K562 (cell line): ENCODE results near the gene EML2. TPM values are rescaled to one million over a fixed set of nuclear protein-coding genes. Genes with fewer than 3 reads are reported as not detected.

Source experiments
- ATF1 ChIP-seq, 2 experiments: fragments of 450-650 bp in 1 of 2; IDR thresholded peaks; 2 replicates each; pipeline ENCODE4 v1.6.1; 2016; ENCODE audit warnings: missing compliant biosample characterization in 1 of 2, missing genetic modification characterization in 1 of 2
- CREB5 ChIP-seq: fragments of 250-450 bp; sonication (Bioruptor Pico); IDR thresholded peaks from 2 replicates; pipeline ENCODE4 v1.5.0; 2020; ENCODE audit warnings: mild to moderate bottlenecking
- CTCFL ChIP-seq: IDR thresholded peaks from 2 replicates; pipeline ENCODE4 v1.6.1; 2011; ENCODE audit warnings: borderline replicate concordance, low read depth, mild to moderate bottlenecking, moderate library complexity, low read length; ENCODE audit not compliant: insufficient read depth, poor library complexity, severe bottlenecking
- E2F5 ChIP-seq: sonication (generic); formaldehyde crosslinking; IDR thresholded peaks from 2 replicates; pipeline ENCODE4 v1.8.0; 2022; ENCODE audit warnings: mild to moderate bottlenecking, missing genetic modification reagents
- EP400 ChIP-seq: fragments of 450-650 bp; IDR thresholded peaks from 2 replicates; pipeline ENCODE4 v1.6.1; 2017; ENCODE audit warnings: antibody characterized with exemption, mild to moderate bottlenecking, moderate library complexity
- FOXP4 ChIP-seq: sonication (generic); formaldehyde crosslinking; IDR thresholded peaks from 2 replicates; pipeline ENCODE4 v1.8.0; 2022; ENCODE audit warnings: mild to moderate bottlenecking, missing genetic modification reagents, borderline replicate concordance
- JUND ChIP-seq, 2 experiments: IDR thresholded peaks; 2 replicates in 1 of 2; 3 replicates in 1 of 2; pipeline ENCODE4 v1.6.1; 2011; ENCODE audit warnings: borderline replicate concordance in 2 of 2, low read depth in 2 of 2, low read length in 2 of 2, improper control_type of control experiment in 1 of 2, missing biosample characterization in 1 of 2, missing genetic modification characterization in 1 of 2, missing genetic modification reagents in 1 of 2
- MIER1 ChIP-seq: fragments of 450-650 bp; IDR thresholded peaks from 2 replicates; pipeline ENCODE4 v1.6.1; 2016; ENCODE audit warnings: antibody characterized with exemption, mild to moderate bottlenecking, low read depth
- POU5F1 ChIP-seq: fragments of 150-350 bp; IDR thresholded peaks from 2 replicates; pipeline ENCODE4 v1.6.1; 2014; ENCODE audit warnings: borderline replicate concordance, low read length, low read depth, mild to moderate bottlenecking; ENCODE audit not compliant: partially characterized antibody
- RBM14 ChIP-seq: fragments of 200-400 bp; formaldehyde crosslinking; IDR thresholded peaks from 2 replicates; pipeline ENCODE4 v1.6.1; 2018; ENCODE audit warnings: low read depth, mild to moderate bottlenecking, low read length, moderate library complexity, borderline replicate concordance; ENCODE audit not compliant: insufficient read depth
- ZBED1 ChIP-seq: IDR thresholded peaks from 2 replicates; pipeline ENCODE4 v1.6.1; 2014
- ZFP1 ChIP-seq: fragments of 450-650 bp; formaldehyde crosslinking; IDR thresholded peaks from 2 replicates; pipeline ENCODE4 v1.4.0; 2020; ENCODE audit warnings: mild to moderate bottlenecking, mixed read lengths
- ZNF143 ChIP-seq: sonication (generic); formaldehyde crosslinking; IDR thresholded peaks from 2 replicates; pipeline ENCODE4 v1.9.0; 2022; ENCODE audit warnings: mild to moderate bottlenecking, missing genetic modification reagents
- ZNF277 ChIP-seq: fragments of 250-450 bp; sonication (Bioruptor Pico); IDR thresholded peaks from 2 replicates; pipeline ENCODE4 v1.8.0; 2022; ENCODE audit warnings: inconsistent platforms, mild to moderate bottlenecking, moderate library complexity, borderline replicate concordance
- ZNF316 ChIP-seq: fragments of 450-650 bp; IDR thresholded peaks from 2 replicates; pipeline ENCODE4 v1.6.1; 2016
- ZNF668 ChIP-seq: fragments of 250-450 bp; sonication (Bioruptor Pico); IDR thresholded peaks from 2 replicates; pipeline ENCODE4 v1.8.0; 2022; ENCODE audit warnings: mild to moderate bottlenecking, inconsistent platforms
- polyA plus RNA-seq, 8 experiments: library from polyadenylated mRNA; depleted of rRNA in 4 of 8; stranded (reverse) in 5 of 8; unstranded in 3 of 8; fragments of >200 nt; fragmentation: Nextera tagmentation in 2 of 8; fragmentation: Illumina TruSeq in 1 of 8; extraction: Ambion mirVana in 2 of 8; extraction: Trizol in 1 of 8; gene quantifications; 2 replicates each; pipeline versions ENCODE4 v1.2.1 to v1.2.3, GENCODE V29; 2011 to 2014; ENCODE audit warnings: inconsistent platforms in 1 of 8, missing spikeins in 1 of 8
- total RNA-seq, 7 experiments: library from RNA; depleted of rRNA in 6 of 7; stranded (reverse); fragments of >200 nt in 6 of 7; fragmentation: Illumina TruSeq in 2 of 7; extraction: Trizol in 2 of 7; gene quantifications; 2 replicates each; pipeline versions ENCODE4 v1.2.1 to v1.2.3, GENCODE V29; 2011 to 2021; ENCODE audit warnings: low replicate concordance in 1 of 7

EML2 gene
- total and polyA plus RNA-seq, 9 of the 15 experiments (the other 6 are each of a cell fraction or from before 2014, with no cell fraction given): 2.6 to 69.6 (median 24.8) TPM

- no peak for TF ChIP-seq ZNF277 (CRISPR knock-in tag)
- TF ChIP-seq ZNF143 (CRISPR knock-in tag): no peak
- no peak for TF ChIP-seq FOXP4 (CRISPR knock-in tag)
- TF ChIP-seq ATF1 (CRISPR knock-in tag; IDR thresholded peaks at IDR 0.05): no peak
- peak; percentile 54 for TF ChIP-seq ATF1 (tag; IDR thresholded peaks at IDR 0.05)
- TF ChIP-seq EP400: peak; percentile 31; the same call in 1 of the 2 replicates
- TF ChIP-seq E2F5 (CRISPR knock-in tag): no peak
- no peak for TF ChIP-seq MIER1
- TF ChIP-seq POU5F1: no peak
- TF ChIP-seq CREB5 (CRISPR knock-in tag): no peak
- TF ChIP-seq ZNF316: no peak
- TF ChIP-seq JUND (IDR thresholded peaks at IDR 0.05; ENCODE audit: borderline replicate concordance, low read depth, low read length): peak; percentile 37; the same call in 1 of the 2 replicates
- peak; percentile 20; the same call in 1 of the 3 replicates for TF ChIP-seq JUND (tag; IDR thresholded peaks at IDR 0.05; ENCODE audit: borderline replicate concordance, low read depth, low read length)
- peak; percentile 89 for TF ChIP-seq CTCFL
- TF ChIP-seq ZFP1 (CRISPR knock-in tag): no peak
- TF ChIP-seq ZNF668: no peak
- no peak for TF ChIP-seq RBM14
- no peak for TF ChIP-seq ZBED1
These were observed 48.1 kb downstream of the EML2 start (continued) for GRCh38 chr19:45591004-45591637.
